ENCODE measurements around the gene RYR3.

The RYR3 gene

GRCh38 chr15:33837294-33837693 lies 526.5 kb downstream of the RYR3 start:
- no peak overlapping the region for H3K9ac ChIP-seq (ENCODE audit: low read depth, low read length)
- no peaks in the 10 kb centered on the region for H3K9me3 ChIP-seq (ENCODE audit: control insufficient read depth, insufficient read depth, low read length)
- H3K4me1 ChIP-seq (ENCODE audit: insufficient read depth, low read length) = peaks cover 13% of the 10 kb centered on the region
- H3K36me3 ChIP-seq (ENCODE audit: insufficient read depth, low read length) = no peaks in the 10 kb centered on the region

DNA sequence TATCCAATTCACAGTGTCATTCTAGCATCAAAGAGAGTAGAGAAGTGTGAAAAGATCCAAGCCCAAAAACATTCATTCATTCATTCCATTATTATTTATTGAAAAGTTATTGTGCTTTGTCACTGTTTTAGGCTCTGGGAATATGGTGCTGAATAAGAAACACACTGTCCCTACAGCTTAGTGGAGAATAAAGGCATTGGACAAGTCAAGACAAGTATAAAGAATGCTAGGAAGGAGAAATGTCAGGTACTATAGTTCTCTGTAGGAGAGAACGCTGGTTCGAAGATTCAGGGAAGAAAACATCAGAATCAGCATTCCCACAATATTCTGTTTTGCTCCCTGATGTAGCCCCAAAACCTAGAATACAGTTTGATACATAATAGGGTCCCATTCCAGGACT lies 528.8 kb downstream of the RYR3 start:
- Histone ChIP-seq H3K4me1 (ENCODE audit: insufficient read depth, low read length) (peaks cover 17% of the 10 kb centered on the region), H3K9ac (ENCODE audit: low read depth, low read length) (no peak overlapping the region), H3K36me3 (ENCODE audit: insufficient read depth, low read length) (no peaks in the 10 kb centered on the region), H3K9me3 (ENCODE audit: control insufficient read depth, insufficient read depth, low read length) (no peaks in the 10 kb centered on the region)

DNA sequence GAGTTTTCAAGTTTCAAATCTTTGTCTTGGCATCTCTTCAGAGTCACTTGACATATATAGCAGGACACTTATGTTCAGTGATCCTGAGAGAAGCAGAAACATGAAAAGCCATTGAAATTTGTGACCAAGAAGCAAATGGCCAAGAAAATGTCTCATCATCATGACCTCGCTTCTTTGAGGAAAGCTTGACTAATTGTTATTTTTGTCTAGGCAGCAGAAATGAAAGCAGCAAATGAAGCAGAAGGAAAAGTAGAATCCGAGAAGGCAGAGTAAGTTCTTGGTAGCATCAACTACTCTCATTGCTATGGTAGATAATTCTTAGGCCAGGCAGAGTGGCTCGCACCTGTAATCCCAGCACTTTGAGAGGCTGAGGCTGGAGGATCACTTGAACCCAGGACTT lies 529.8 kb downstream of the RYR3 start:
- Histone ChIP-seq H3K9me3 (ENCODE audit: control insufficient read depth, insufficient read depth, low read length) (no peaks in the 10 kb centered on the region), H3K36me3 (ENCODE audit: insufficient read depth, low read length) (no peaks in the 10 kb centered on the region), H3K9ac (ENCODE audit: low read depth, low read length) (no peak overlapping the region), H3K4me1 (ENCODE audit: insufficient read depth, low read length) (peaks cover 9% of the 10 kb centered on the region)

DNA sequence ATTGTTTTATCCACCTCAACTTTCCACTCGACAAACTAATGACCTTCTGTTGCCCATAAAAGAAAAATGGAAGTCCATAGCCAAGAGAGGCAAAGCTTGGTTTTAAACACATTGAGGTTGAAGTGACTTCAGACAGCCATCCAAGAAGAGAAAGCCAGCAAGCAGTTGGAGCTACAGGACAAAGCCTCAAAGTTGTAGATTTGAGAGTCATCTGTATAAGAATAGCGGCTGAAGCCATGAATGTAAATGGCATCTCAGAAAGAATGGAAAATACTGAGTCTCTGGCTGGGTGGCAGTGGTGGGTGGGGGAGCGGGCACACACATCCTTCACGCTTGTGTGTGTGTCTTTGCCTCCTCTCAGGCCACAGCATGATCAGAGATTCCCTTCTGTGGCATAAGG lies 533.4 kb downstream of the RYR3 start:
- no peaks in the 10 kb centered on the region for H3K9me3 ChIP-seq (ENCODE audit: control insufficient read depth, insufficient read depth, low read length)
- H3K9ac ChIP-seq (ENCODE audit: low read depth, low read length) = no peak overlapping the region
- no peaks in the 10 kb centered on the region for H3K36me3 ChIP-seq (ENCODE audit: insufficient read depth, low read length)
- H3K4me1 ChIP-seq (ENCODE audit: insufficient read depth, low read length) = peaks cover 16% of the 10 kb centered on the region

GRCh38 chr15:33844597-33844996 lies 533.8 kb downstream of the RYR3 start:
- no peak overlapping the region for H3K9ac ChIP-seq (ENCODE audit: low read depth, low read length)
- no peaks in the 10 kb centered on the region for H3K36me3 ChIP-seq (ENCODE audit: insufficient read depth, low read length)
- H3K4me1 ChIP-seq (ENCODE audit: insufficient read depth, low read length) = peaks cover 16% of the 10 kb centered on the region
- H3K9me3 ChIP-seq (ENCODE audit: control insufficient read depth, insufficient read depth, low read length) = no peaks in the 10 kb centered on the region

GRCh38 chr15:33846142-33846541 lies 535.4 kb downstream of the RYR3 start:
- no peak overlapping the region for H3K9ac ChIP-seq (ENCODE audit: low read depth, low read length)
- no peaks in the 10 kb centered on the region for H3K36me3 ChIP-seq (ENCODE audit: insufficient read depth, low read length)
- H3K9me3 ChIP-seq (ENCODE audit: control insufficient read depth, insufficient read depth, low read length) = no peaks in the 10 kb centered on the region
- H3K4me1 ChIP-seq (ENCODE audit: insufficient read depth, low read length) = peaks cover 16% of the 10 kb centered on the region

- no peaks in the 10 kb centered on the region for H3K36me3 ChIP-seq (ENCODE audit: insufficient read depth, low read length)
- no peak overlapping the region for H3K9ac ChIP-seq (ENCODE audit: low read depth, low read length)
- H3K4me1 ChIP-seq (ENCODE audit: insufficient read depth, low read length) = peaks cover 19% of the 10 kb centered on the region
- H3K9me3 ChIP-seq (ENCODE audit: control insufficient read depth, insufficient read depth, low read length) = no peaks in the 10 kb centered on the region
Measured at GRCh38 chr15:33846862-33847261, 536.1 kb downstream of the RYR3 start.

DNA sequence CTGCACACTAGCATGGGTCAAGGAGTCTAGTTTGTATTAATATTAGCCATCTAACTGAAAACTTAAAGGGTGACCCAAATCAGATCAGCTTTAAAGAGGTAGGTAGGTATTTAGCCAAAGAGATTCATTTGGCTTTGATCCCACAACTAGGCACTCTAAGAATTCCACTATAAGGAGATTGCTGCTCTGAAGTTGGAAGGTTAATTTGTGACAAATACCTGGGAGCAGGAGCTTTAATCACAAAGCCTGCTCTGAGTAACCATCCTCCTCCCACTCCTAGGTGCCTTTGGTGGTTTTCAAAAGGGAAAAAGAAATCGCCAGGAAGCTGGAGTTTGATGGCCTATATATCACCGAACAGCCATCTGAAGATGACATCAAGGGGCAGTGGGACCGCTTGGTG lies 537.2 kb downstream of the RYR3 start:
- H3K36me3 ChIP-seq (ENCODE audit: insufficient read depth, low read length) = no peaks in the 10 kb centered on the region
- H3K9me3 ChIP-seq (ENCODE audit: control insufficient read depth, insufficient read depth, low read length) = no peaks in the 10 kb centered on the region
- peaks cover 25% of the 10 kb centered on the region for H3K4me1 ChIP-seq (ENCODE audit: insufficient read depth, low read length)
- H3K9ac ChIP-seq (ENCODE audit: low read depth, low read length) = no peak overlapping the region

- no peak overlapping the region for H3K9ac ChIP-seq (ENCODE audit: low read depth, low read length)
- no peaks in the 10 kb centered on the region for H3K36me3 ChIP-seq (ENCODE audit: insufficient read depth, low read length)
- H3K9me3 ChIP-seq (ENCODE audit: control insufficient read depth, insufficient read depth, low read length) = no peaks in the 10 kb centered on the region
- H3K4me1 ChIP-seq (ENCODE audit: insufficient read depth, low read length) = peaks cover 12% of the 10 kb centered on the region
Measured at GRCh38 chr15:33851079-33851478, 540.3 kb downstream of the RYR3 start.

- Histone ChIP-seq H3K36me3 (ENCODE audit: insufficient read depth, low read length) (no peaks in the 10 kb centered on the region), H3K9ac (ENCODE audit: low read depth, low read length) (no peak overlapping the region), H3K4me1 (ENCODE audit: insufficient read depth, low read length) (peaks cover 8% of the 10 kb centered on the region; the same call in 1 of the 2 replicates), H3K9me3 (ENCODE audit: control insufficient read depth, insufficient read depth, low read length) (no peaks in the 10 kb centered on the region)
Measured at GRCh38 chr15:33852094-33852493, 541.3 kb downstream of the RYR3 start.

- Histone ChIP-seq H3K4me1 (ENCODE audit: insufficient read depth, low read length) (peaks cover 8% of the 10 kb centered on the region; the same call in 1 of the 2 replicates), H3K9ac (ENCODE audit: low read depth, low read length) (no peak overlapping the region), H3K36me3 (ENCODE audit: insufficient read depth, low read length) (no peaks in the 10 kb centered on the region)
Measured at GRCh38 chr15:33852570-33852969, 541.8 kb downstream of the RYR3 start.

DNA sequence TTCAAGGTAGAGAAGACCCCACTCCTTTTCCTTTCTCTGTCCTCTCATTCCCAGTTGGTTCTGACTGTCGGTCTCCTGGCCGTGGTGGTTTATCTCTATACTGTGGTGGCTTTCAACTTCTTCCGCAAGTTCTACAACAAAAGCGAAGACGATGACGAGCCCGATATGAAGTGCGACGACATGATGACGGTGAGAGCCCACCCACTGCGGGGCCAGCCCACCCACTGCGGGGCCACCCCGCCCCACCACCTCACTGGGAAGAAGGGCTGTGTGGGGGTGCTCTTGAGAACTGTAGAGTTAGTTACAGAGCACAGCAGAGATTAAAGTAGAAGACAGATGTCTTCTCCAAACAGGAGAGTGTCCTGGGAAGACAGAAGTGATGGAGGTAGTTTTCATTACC lies 547.0 kb downstream of the RYR3 start:
- Histone ChIP-seq H3K4me1 (ENCODE audit: insufficient read depth, low read length) (peaks cover 16% of the 10 kb centered on the region), H3K9ac (ENCODE audit: low read depth, low read length) (no peak overlapping the region), H3K36me3 (ENCODE audit: insufficient read depth, low read length) (no peaks in the 10 kb centered on the region), H3K9me3 (ENCODE audit: control insufficient read depth, insufficient read depth, low read length) (no peaks in the 10 kb centered on the region)

More at GRCh38 chr15:33852570-33852969, 541.8 kb downstream of the RYR3 start:
- no peaks in the 10 kb centered on the region for H3K9me3 ChIP-seq (ENCODE audit: control insufficient read depth, insufficient read depth, low read length)

DNA sequence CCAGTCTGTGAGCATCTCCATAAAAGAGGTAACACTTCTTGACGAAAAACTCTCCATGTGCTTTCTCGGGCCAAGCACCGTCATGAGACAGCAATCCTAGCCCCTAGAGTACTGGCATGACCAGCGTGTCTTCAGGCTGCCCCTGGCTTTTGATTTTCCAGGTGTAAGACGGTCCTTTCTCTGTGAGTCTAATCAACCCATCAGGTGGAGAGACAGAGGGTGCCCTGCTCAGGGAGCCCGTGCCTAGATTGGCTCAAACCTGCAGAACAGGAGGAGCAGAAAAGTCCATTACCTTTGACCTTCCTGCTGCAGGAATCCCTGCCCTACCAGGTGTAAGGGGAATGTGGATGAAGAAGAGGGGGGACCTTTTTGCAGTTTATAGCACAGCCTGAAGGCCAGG lies 548.1 kb downstream of the RYR3 start:
- no peaks in the 10 kb centered on the region for H3K9me3 ChIP-seq (ENCODE audit: control insufficient read depth, insufficient read depth, low read length)
- no peak overlapping the region for H3K9ac ChIP-seq (ENCODE audit: low read depth, low read length)
- peaks cover 16% of the 10 kb centered on the region for H3K4me1 ChIP-seq (ENCODE audit: insufficient read depth, low read length)
- H3K36me3 ChIP-seq (ENCODE audit: insufficient read depth, low read length) = no peaks in the 10 kb centered on the region

- H3K9me3 ChIP-seq (ENCODE audit: control insufficient read depth, insufficient read depth, low read length) = no peaks in the 10 kb centered on the region
- H3K4me1 ChIP-seq (ENCODE audit: insufficient read depth, low read length) = peaks cover 16% of the 10 kb centered on the region
- no peak overlapping the region for H3K9ac ChIP-seq (ENCODE audit: low read depth, low read length)
- no peaks in the 10 kb centered on the region for H3K36me3 ChIP-seq (ENCODE audit: insufficient read depth, low read length)
Measured at GRCh38 chr15:33859992-33860545, 549.3 kb downstream of the RYR3 start.

DNA sequence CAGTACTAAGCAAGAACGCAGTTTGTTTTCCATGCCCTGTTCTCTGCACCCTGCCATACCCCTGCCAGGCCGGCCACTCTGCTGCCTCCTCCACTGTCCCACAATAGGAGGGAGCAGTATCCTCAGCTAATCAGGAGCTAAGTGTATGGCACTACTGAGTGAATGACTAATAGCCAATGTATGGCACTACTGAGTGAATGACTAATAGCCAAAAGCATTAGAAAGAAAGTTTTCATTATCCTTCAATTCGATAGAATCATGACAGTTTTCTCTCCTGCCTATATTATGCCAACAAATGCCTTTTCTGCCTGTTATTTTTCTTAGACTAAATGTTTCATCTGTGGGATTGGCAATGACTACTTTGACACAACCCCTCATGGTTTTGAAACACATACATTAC lies 550.0 kb downstream of the RYR3 start:
- Histone ChIP-seq H3K9ac (ENCODE audit: low read depth, low read length) (no peak overlapping the region), H3K36me3 (ENCODE audit: insufficient read depth, low read length) (no peaks in the 10 kb centered on the region), H3K9me3 (ENCODE audit: control insufficient read depth, insufficient read depth, low read length) (no peaks in the 10 kb centered on the region), H3K4me1 (ENCODE audit: insufficient read depth, low read length) (peaks cover 16% of the 10 kb centered on the region)
